ENCODE results near the gene DNAL1. TPM values are rescaled to one million over a fixed set of nuclear protein-coding genes. Genes with fewer than 3 reads are reported as not detected.

DNAL1 gene
- total and polyA plus RNA-seq, 9 of the 15 experiments (the other 6 are each of a cell fraction or from before 2014, with no cell fraction given) = 1.6 to 11.7 (median 4.8) TPM

GRCh38 chr14:73685328-73685727, 40.5 kb downstream of the DNAL1 start:
- intact Hi-C loops (cut with micrococcal nuclease) = no loop called here
- Histone ChIP-seq H3K27ac (ENCODE audit: extremely low read depth, low read depth, low read length) (no peak overlapping the region), H3K4me3 (no peak overlapping the region), H3K9me3 (replicated peaks; ENCODE audit: control insufficient read depth, insufficient read depth, low read depth, low read length) (no peaks in the 10 kb centered on the region), H2AFZ (ENCODE audit: low read depth, low read length) (no peak overlapping the region), H3K4me2 (ENCODE audit: insufficient read depth, low read length) (no peak overlapping the region), H3K9me1 (ENCODE audit: control insufficient read depth, insufficient read depth, low read length) (no peaks in the 10 kb centered on the region), H4K20me1 (replicated peaks; ENCODE audit: control insufficient read depth, insufficient read depth, low read length) (no peaks in the 10 kb centered on the region), H3K4me1 (replicated peaks in 1 of 2; ENCODE audit: control insufficient read depth in 2 of 2, insufficient read depth in 2 of 2, low read length in 2 of 2) (no peaks in the 10 kb centered on the region), H3K27me3 (ENCODE audit: control insufficient read depth in 2 of 2, insufficient read depth in 2 of 2, low read length in 2 of 2) (no peaks in the 10 kb centered on the region), H3K9ac (ENCODE audit: insufficient read depth in 1 of 2, low read depth in 2 of 2, low read length in 2 of 2) (no peak overlapping the region), H3K36me3 (ENCODE audit: control insufficient read depth, insufficient read depth, low read length) (no peaks in the 10 kb centered on the region), H3K79me2 (ENCODE audit: control insufficient read depth, insufficient read depth, low read length) (no peaks in the 10 kb centered on the region)
- BruUV-seq (replicated peaks) = no TSS peak
- no peak for TF ChIP-seq CEBPG (CRISPR knock-in tag; IDR thresholded peaks at IDR 0.05)
- peak; percentile 15 to 42; a peak in 1 of 4 replicates for TF ChIP-seq CEBPG (tag; conservative IDR thresholded peaks at IDR 0.05 in 1 of 2, IDR thresholded peaks at IDR 0.05 in 1 of 2)
- TF ChIP-seq CEBPB (tag; IDR thresholded peaks at IDR 0.05) = peak; percentile 73
- no peak for TF ChIP-seq POLR2B (IDR thresholded peaks at IDR 0.05; ENCODE audit: low read depth, partially characterized antibody)
- no peak for TF ChIP-seq ASH1L (IDR thresholded peaks at IDR 0.05; ENCODE audit: borderline replicate concordance, low read depth, partially characterized antibody)
- no peak for TF ChIP-seq E2F6 (IDR thresholded peaks at IDR 0.05; ENCODE audit: borderline replicate concordance in 1 of 2, extremely low read depth in 1 of 2, insufficient read depth in 1 of 2, insufficient read length in 1 of 2, low read depth in 1 of 2, low read length in 1 of 2, poor library complexity in 1 of 2, severe bottlenecking in 1 of 2)
- ATAC-seq = no peak
- DNase-seq (ENCODE audit: extremely low read depth in 1 of 4, low spot score in 3 of 4) = no peak
- ChIA-PET CTCF (ENCODE audit: low intra/inter-chr PET ratio) (no interaction called here), POLR2A (no interaction called here)
- in situ Hi-C loops (cut with MboI) = no loop called here
- WGBS (ENCODE audit: insufficient coverage, low coverage, missing lambda C conversion rate) = 71% methylated on average over 7 of the region's 9 CpGs
- no peak for FAIRE-seq

Data from K562 (cell line).